Ovary (tissue), 9 donors: ENCODE data around the gene EFHC2. TPM values are rescaled to one million over a fixed set of nuclear protein-coding genes. Genes with fewer than 3 reads are reported as not detected.

ENCODE experiments used
- DNase-seq, 5 donors: peaks; one replicate each; pipeline ENCODE4 v3.0.0-alpha.2; 2019 to 2020
- H3K27ac ChIP-seq, 2 donors: fragments of 200-600 bp; one replicate each; pipeline versions ENCODE4 v1.5.1 to v1.8.0; 2019 to 2022
- H3K27me3 ChIP-seq: fragments of 200-600 bp; one replicate; pipeline ENCODE4 v1.8.0; 2022
- H3K36me3 ChIP-seq: fragments of 200-600 bp; sonication (generic); one replicate; pipeline ENCODE4 v1.5.1; 2019
- H3K4me1 ChIP-seq: one replicate; pipeline ENCODE4 v1.8.1; 2013; ENCODE audit warnings: mild to moderate bottlenecking, moderate library complexity; ENCODE audit not compliant: insufficient read depth
- H3K4me3 ChIP-seq: fragments of 200-600 bp; sonication (generic); one replicate; pipeline ENCODE4 v1.5.1; 2017
- H3K9me3 ChIP-seq, 2 donors: fragments of 200-600 bp in 1 of 2; sonication (generic) in 1 of 2; one replicate each; pipeline versions ENCODE4 v1.5.1 to v1.8.1; 2013 to 2019; ENCODE audit warnings: mild to moderate bottlenecking in 1 of 2, moderate library complexity in 1 of 2
- CTCF ChIP-seq, 3 donors: fragments of 450-650 bp in 2 of 3; fragments of 200-600 bp in 1 of 3; IDR thresholded peaks; one replicate each; pipeline versions ENCODE4 v1.5.1 to v1.8.0; 2016 to 2022; ENCODE audit warnings: antibody characterized with exemption in 3 of 3, mild to moderate bottlenecking in 1 of 3
- EP300 ChIP-seq: sonication (generic); formaldehyde crosslinking; IDR thresholded peaks from one replicate; pipeline ENCODE4 v1.6.1; 2017; ENCODE audit warnings: antibody characterized with exemption
- POLR2A ChIP-seq: fragments of 450-650 bp; IDR thresholded peaks from one replicate; pipeline ENCODE4 v1.6.1; 2017; ENCODE audit warnings: antibody characterized with exemption, mild to moderate bottlenecking, moderate library complexity
- WGBS, 3 donors: extraction: QIAGEN DNeasy Blood & Tissue Kit in 1 of 3; methylation state at CpG; one replicate each; pipeline versions ENCODE4 v1.1.5 to v1.1.7; 2013 to 2017; 5-methylcytosine and 5-hydroxymethylcytosine counted together
- intact Hi-C, 4 donors: fragments of 100-400 bp; cut with DNase I; formaldehyde crosslinking; loops; one replicate each; pipeline versions ENCODE4 v1.11.0 to v1.15.1; 2022 to 2023
- polyA plus RNA-seq, 2 donors: library from polyadenylated mRNA; stranded (reverse); fragments of 200-250 nt in 1 of 2; fragments of 350-450 nt in 1 of 2; fragmentation: Illumina TruSeq in 1 of 2; extraction: RNeasy Lipid Tissue Mini Kit (QIAGEN cat#74804) in 1 of 2; gene quantifications; one replicate each; pipeline ENCODE4 v1.2.3, GENCODE V29; 2013 to 2014
- total RNA-seq, 7 donors: library from RNA; depleted of rRNA in 2 of 7; stranded (reverse); fragments of >200 nt in 2 of 7; fragmentation: NEBNext Ultra II Directional in 3 of 7; extraction: Animal tissue kit (Norgen Biotek cat#: 25700) in 3 of 7; gene quantifications; one replicate each; pipeline versions ENCODE4 v1.1.0 to v1.2.4, GENCODE V29; 2016 to 2023
- donor health status: DM: no; HTN: no; CAD: no; lungs with moderate emphysema.
- donor health status: DM: no; HTN: no; CAD: no.
- donor health status: Bipolar disorder and iron deficiency.
- donor health status: DM: yes; HTN: yes; CAD: no.
- donor health status: DM: no; HTN: no; CAD: no.
- donor health status: DM: yes; HTN: yes; CAD: no.

Gene EFHC2
- total and polyA plus RNA-seq, 9 donors, result 1.8 to 16.1 (median 2.4) TPM

GRCh38 chrX:44241546-44241945, 101.9 kb downstream of the EFHC2 start:
- no peak overlapping the region for H3K27ac ChIP-seq
- no peaks in the 10 kb centered on the region for H3K9me3 ChIP-seq
- no peaks in the 10 kb centered on the region for H3K4me1 ChIP-seq
- no peaks in the 10 kb centered on the region for H3K27me3 ChIP-seq
- 65 to 74% (median 67%) methylated on average over 4 of the region's 4 CpGs for WGBS, 3 donors
- no peaks in the 10 kb centered on the region for H3K36me3 ChIP-seq
- intact Hi-C loops, result loop anchor here in 3 of 4 donors (5.0 to 10.0 kb wide), 3 partner anchors 284 to 677 kb away; no protein-coding TSS in a partner anchor
- TF ChIP-seq POLR2A (no peak), EP300 (no peak), CTCF (IDR thresholded peaks at IDR 0.05) (no peak)
- DNase-seq, result no peak
- H3K4me3 ChIP-seq, result no peak overlapping the region

DNA sequence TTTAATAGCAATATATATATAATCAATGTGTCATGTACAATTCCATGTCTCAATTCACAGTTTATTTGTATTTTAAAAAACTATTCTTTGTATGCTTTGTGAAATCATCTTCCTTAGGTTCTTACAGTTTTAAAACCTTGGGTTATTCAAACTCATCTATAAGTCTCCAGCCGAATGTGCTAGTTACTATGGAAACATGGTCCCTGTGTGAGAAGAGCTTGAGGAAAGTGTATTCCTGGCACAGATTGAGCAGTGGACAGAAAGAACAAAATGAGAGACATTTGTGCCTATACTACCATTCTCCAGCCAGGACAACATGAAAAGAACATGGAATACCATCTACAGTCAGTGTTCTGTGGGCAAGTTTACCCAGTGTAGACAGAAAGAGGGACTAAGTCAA, 103.4 kb downstream of the EFHC2 start:
- H3K36me3 ChIP-seq, result no peaks in the 10 kb centered on the region
- H3K27me3 ChIP-seq, result no peaks in the 10 kb centered on the region
- no peaks in the 10 kb centered on the region for H3K4me1 ChIP-seq
- intact Hi-C loops, result loop anchor here in 3 of 4 donors (5.0 to 10.0 kb wide), 3 partner anchors 283 to 675 kb away; no protein-coding TSS in a partner anchor
- WGBS, 3 donors, result 71 to 92% (median 77%) methylated on average over 1 of the region's 1 CpG
- no peak for DNase-seq
- H3K27ac ChIP-seq, result no peak overlapping the region
- H3K4me3 ChIP-seq, result no peak overlapping the region
- no peaks in the 10 kb centered on the region for H3K9me3 ChIP-seq
- TF ChIP-seq POLR2A, result no peak
- no peak for TF ChIP-seq EP300
- no peak for TF ChIP-seq CTCF (IDR thresholded peaks at IDR 0.05)

GRCh38 chrX:44239036-44239435, 104.4 kb downstream of the EFHC2 start:
- H3K4me3 ChIP-seq, result no peak overlapping the region

GRCh38 chrX:44235534-44235933, 107.9 kb downstream of the EFHC2 start:
- no peak for DNase-seq
- 39 to 55% (median 46%) methylated on average over 2 of the region's 2 CpGs for WGBS, 3 donors
- TF ChIP-seq CTCF (IDR thresholded peaks at IDR 0.05) (no peak), POLR2A (no peak), EP300 (no peak)

More at GRCh38 chrX:44239036-44239435, 104.4 kb downstream of the EFHC2 start:
- TF ChIP-seq CTCF (IDR thresholded peaks at IDR 0.05) (no peak), POLR2A (no peak), EP300 (no peak)
- H3K4me1 ChIP-seq, result no peaks in the 10 kb centered on the region
- no peak overlapping the region for H3K27ac ChIP-seq
- H3K36me3 ChIP-seq, result no peaks in the 10 kb centered on the region
- intact Hi-C loops, result no loop called here
- no peaks in the 10 kb centered on the region for H3K9me3 ChIP-seq
- DNase-seq, result no peak
- H3K27me3 ChIP-seq, result no peaks in the 10 kb centered on the region

More at GRCh38 chrX:44235534-44235933, 107.9 kb downstream of the EFHC2 start:
- Histone ChIP-seq H3K27ac (no peak overlapping the region), H3K27me3 (no peaks in the 10 kb centered on the region), H3K36me3 (no peaks in the 10 kb centered on the region), H3K9me3 (no peaks in the 10 kb centered on the region), H3K4me3 (no peak overlapping the region), H3K4me1 (no peaks in the 10 kb centered on the region)
- intact Hi-C loops, result no loop called here
